ENCODE data around the gene MAJIN. TPM values are rescaled to one million over a fixed set of nuclear protein-coding genes. Genes with fewer than 3 reads are reported as not detected.

Gene MAJIN
- total RNA-seq, 1 experiment from 2014 or later: not detected

- TF ChIP-seq, protein P1, sequence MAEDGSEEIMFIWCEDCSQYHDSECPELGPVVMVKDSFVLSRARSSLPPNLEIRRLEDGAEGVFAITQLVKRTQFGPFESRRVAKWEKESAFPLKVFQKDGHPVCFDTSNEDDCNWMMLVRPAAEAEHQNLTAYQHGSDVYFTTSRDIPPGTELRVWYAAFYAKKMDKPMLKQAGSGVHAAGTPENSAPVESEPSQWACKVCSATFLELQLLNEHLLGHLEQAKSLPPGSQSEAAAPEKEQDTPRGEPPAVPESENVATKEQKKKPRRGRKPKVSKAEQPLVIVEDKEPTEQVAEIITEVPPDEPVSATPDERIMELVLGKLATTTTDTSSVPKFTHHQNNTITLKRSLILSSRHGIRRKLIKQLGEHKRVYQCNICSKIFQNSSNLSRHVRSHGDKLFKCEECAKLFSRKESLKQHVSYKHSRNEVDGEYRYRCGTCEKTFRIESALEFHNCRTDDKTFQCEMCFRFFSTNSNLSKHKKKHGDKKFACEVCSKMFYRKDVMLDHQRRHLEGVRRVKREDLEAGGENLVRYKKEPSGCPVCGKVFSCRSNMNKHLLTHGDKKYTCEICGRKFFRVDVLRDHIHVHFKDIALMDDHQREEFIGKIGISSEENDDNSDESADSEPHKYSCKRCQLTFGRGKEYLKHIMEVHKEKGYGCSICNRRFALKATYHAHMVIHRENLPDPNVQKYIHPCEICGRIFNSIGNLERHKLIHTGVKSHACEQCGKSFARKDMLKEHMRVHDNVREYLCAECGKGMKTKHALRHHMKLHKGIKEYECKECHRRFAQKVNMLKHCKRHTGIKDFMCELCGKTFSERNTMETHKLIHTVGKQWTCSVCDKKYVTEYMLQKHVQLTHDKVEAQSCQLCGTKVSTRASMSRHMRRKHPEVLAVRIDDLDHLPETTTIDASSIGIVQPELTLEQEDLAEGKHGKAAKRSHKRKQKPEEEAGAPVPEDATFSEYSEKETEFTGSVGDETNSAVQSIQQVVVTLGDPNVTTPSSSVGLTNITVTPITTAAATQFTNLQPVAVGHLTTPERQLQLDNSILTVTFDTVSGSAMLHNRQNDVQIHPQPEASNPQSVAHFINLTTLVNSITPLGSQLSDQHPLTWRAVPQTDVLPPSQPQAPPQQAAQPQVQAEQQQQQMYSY (CRISPR knock-in tag; IDR thresholded peaks at IDR 0.05): no peak
- no peak for TF ChIP-seq ZNF281 (CRISPR knock-in tag; IDR thresholded peaks at IDR 0.05)
- no peak for TF ChIP-seq TEAD1 (CRISPR knock-in tag; IDR thresholded peaks at IDR 0.05)
- no peak for TF ChIP-seq GRHL2 (CRISPR knock-in tag; IDR thresholded peaks at IDR 0.05; ENCODE audit: insufficient replicate concordance, severe bottlenecking)
Observed at GRCh38 chr11:64913171-64913727, 58.7 kb downstream of the MAJIN start (continued).

DNA sequence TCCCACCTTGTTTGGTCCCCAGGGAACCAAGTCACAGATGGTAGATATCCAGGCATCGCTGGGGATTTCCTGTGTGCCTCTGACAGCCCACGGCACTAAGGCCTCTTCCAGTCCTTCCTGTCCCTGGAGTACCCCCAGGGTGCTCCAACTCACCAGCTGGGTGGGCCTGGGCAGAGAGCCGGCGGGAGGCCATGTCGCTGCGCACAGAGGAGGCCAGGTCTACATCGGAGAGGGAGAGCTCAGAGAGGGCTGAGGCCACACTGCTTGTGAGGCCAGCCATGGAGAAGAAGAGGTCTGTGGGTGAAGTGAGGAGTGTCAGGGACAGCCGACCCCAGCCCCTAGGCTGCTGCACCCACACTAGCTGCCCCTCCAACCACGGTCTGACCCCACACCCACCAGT is 60.2 kb downstream of the MAJIN start:
- ATAC-seq: no peak
- H3K4me3 Mint-ChIP-seq: no peak overlapping the region
- no peaks in the 10 kb centered on the region for H3K9me3 Mint-ChIP-seq
- TF ChIP-seq SMAD4 (CRISPR knock-in tag; IDR thresholded peaks at IDR 0.05): no peak
- TF ChIP-seq, protein P2, sequence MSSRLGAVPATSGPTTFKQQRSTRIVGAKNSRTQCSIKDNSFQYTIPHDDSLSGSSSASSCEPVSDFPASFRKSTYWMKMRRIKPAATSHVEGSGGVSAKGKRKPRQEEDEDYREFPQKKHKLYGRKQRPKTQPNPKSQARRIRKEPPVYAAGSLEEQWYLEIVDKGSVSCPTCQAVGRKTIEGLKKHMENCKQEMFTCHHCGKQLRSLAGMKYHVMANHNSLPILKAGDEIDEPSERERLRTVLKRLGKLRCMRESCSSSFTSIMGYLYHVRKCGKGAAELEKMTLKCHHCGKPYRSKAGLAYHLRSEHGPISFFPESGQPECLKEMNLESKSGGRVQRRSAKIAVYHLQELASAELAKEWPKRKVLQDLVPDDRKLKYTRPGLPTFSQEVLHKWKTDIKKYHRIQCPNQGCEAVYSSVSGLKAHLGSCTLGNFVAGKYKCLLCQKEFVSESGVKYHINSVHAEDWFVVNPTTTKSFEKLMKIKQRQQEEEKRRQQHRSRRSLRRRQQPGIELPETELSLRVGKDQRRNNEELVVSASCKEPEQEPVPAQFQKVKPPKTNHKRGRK (CRISPR knock-in tag; IDR thresholded peaks at IDR 0.05; ENCODE audit: borderline replicate concordance): no peak
- TF ChIP-seq NFATC4 (CRISPR knock-in tag; IDR thresholded peaks at IDR 0.05): no peak
- no peak for TF ChIP-seq FOXP1 (CRISPR knock-in tag; IDR thresholded peaks at IDR 0.05; ENCODE audit: borderline replicate concordance)
- TF ChIP-seq TCF7 (CRISPR knock-in tag; IDR thresholded peaks at IDR 0.05; ENCODE audit: low read depth): no peak
- TF ChIP-seq ZNF219 (CRISPR knock-in tag; IDR thresholded peaks at IDR 0.05; ENCODE audit: borderline replicate concordance): no peak
- TF ChIP-seq, protein P3, sequence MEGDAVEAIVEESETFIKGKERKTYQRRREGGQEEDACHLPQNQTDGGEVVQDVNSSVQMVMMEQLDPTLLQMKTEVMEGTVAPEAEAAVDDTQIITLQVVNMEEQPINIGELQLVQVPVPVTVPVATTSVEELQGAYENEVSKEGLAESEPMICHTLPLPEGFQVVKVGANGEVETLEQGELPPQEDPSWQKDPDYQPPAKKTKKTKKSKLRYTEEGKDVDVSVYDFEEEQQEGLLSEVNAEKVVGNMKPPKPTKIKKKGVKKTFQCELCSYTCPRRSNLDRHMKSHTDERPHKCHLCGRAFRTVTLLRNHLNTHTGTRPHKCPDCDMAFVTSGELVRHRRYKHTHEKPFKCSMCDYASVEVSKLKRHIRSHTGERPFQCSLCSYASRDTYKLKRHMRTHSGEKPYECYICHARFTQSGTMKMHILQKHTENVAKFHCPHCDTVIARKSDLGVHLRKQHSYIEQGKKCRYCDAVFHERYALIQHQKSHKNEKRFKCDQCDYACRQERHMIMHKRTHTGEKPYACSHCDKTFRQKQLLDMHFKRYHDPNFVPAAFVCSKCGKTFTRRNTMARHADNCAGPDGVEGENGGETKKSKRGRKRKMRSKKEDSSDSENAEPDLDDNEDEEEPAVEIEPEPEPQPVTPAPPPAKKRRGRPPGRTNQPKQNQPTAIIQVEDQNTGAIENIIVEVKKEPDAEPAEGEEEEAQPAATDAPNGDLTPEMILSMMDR (IDR thresholded peaks at IDR 0.05): no peak
- peaks cover 8% of the 10 kb centered on the region for H3K4me1 Mint-ChIP-seq
- peaks cover 10% of the 10 kb centered on the region; the same call in 1 of the 2 replicates for H3K36me3 Mint-ChIP-seq
- H3K27me3 Mint-ChIP-seq (ENCODE audit: low read depth): no peaks in the 10 kb centered on the region
- DNase-seq (ENCODE audit: low spot score): no peak
- ChIA-PET CTCF (interaction anchor here (1.4 to 1.6 kb wide), 2 partner anchors 63 to 206 kb away, joined by 4 read pairs; partner anchors contain the start of gene ZNHIT2), POLR2A (no interaction called here)
- H3K27ac Mint-ChIP-seq: no peak overlapping the region

DNA sequence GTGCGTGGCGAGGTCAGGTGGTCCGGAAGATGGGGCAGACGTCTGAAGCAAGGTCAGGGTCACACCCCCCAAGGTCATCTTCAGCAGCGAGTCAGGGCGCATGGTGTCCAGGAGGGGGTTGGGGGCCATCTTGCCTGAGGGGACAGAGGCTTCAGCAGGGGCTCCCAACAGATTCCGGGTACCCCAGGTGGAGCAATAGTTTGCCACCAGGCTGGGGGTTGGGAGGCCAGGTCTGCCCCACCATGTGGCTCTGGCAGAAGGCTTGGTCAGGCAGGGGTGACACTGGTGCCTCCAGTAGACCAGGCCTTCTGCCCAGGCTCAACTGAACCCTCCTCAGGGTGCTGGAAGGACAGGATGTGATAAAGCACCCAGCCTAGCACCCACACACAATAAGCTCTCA is 60.8 kb downstream of the MAJIN start:
- CTCF ChIA-PET: interaction anchor here (1.4 to 1.6 kb wide), 2 partner anchors 62 to 206 kb away, joined by 4 read pairs; partner anchors contain the start of gene ZNHIT2

More for the DNA sequence above, 60.8 kb downstream of the MAJIN start:
- peaks cover 4% of the 10 kb centered on the region for H3K4me1 Mint-ChIP-seq
- peaks cover 10% of the 10 kb centered on the region; the same call in 1 of the 2 replicates for H3K36me3 Mint-ChIP-seq
- H3K27ac Mint-ChIP-seq: no peak overlapping the region
- ATAC-seq (no peak), DNase-seq (ENCODE audit: low spot score) (no peak)
- POLR2A ChIA-PET: no interaction called here
- no peaks in the 10 kb centered on the region for H3K9me3 Mint-ChIP-seq
- no peaks in the 10 kb centered on the region for H3K27me3 Mint-ChIP-seq (ENCODE audit: low read depth)
- H3K4me3 Mint-ChIP-seq: no peak overlapping the region
- TF ChIP-seq ELF4 (CRISPR knock-in tag; IDR thresholded peaks at IDR 0.05; ENCODE audit: low read depth) (no peak), NFYB (CRISPR knock-in tag; conservative IDR thresholded peaks at IDR 0.05; ENCODE audit: low read depth) (no peak)
- TF ChIP-seq, protein P4, sequence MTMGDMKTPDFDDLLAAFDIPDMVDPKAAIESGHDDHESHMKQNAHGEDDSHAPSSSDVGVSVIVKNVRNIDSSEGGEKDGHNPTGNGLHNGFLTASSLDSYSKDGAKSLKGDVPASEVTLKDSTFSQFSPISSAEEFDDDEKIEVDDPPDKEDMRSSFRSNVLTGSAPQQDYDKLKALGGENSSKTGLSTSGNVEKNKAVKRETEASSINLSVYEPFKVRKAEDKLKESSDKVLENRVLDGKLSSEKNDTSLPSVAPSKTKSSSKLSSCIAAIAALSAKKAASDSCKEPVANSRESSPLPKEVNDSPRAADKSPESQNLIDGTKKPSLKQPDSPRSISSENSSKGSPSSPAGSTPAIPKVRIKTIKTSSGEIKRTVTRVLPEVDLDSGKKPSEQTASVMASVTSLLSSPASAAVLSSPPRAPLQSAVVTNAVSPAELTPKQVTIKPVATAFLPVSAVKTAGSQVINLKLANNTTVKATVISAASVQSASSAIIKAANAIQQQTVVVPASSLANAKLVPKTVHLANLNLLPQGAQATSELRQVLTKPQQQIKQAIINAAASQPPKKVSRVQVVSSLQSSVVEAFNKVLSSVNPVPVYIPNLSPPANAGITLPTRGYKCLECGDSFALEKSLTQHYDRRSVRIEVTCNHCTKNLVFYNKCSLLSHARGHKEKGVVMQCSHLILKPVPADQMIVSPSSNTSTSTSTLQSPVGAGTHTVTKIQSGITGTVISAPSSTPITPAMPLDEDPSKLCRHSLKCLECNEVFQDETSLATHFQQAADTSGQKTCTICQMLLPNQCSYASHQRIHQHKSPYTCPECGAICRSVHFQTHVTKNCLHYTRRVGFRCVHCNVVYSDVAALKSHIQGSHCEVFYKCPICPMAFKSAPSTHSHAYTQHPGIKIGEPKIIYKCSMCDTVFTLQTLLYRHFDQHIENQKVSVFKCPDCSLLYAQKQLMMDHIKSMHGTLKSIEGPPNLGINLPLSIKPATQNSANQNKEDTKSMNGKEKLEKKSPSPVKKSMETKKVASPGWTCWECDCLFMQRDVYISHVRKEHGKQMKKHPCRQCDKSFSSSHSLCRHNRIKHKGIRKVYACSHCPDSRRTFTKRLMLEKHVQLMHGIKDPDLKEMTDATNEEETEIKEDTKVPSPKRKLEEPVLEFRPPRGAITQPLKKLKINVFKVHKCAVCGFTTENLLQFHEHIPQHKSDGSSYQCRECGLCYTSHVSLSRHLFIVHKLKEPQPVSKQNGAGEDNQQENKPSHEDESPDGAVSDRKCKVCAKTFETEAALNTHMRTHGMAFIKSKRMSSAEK (CRISPR knock-in tag; IDR thresholded peaks at IDR 0.05; ENCODE audit: borderline replicate concordance): no peak

Data from WTC11 (cell line).